Lung (tissue), 12 donors: ENCODE data around the gene FSIP1. TPM values are rescaled to one million over a fixed set of nuclear protein-coding genes. Genes with fewer than 3 reads are reported as not detected.

Source experiments
- ATAC-seq: fragments of 200-7000 bp; cut with Tn5 transposase; one replicate; pipeline ENCODE4 v1.9.1; 2020; ENCODE audit warnings: moderate number of reproducible peaks; ENCODE audit not compliant: insufficient read depth, low FRiP score
- DNase-seq, 3 donors: peaks; one replicate each; pipeline ENCODE4 v3.0.0-alpha.2; 2013 to 2017
- H3K27ac ChIP-seq, 2 donors: one replicate each; pipeline ENCODE4 v1.5.1; 2013; ENCODE audit warnings: mild to moderate bottlenecking in 2 of 2, moderate library complexity in 2 of 2, control low read depth in 1 of 2, inconsistent platforms in 1 of 2, low read depth in 1 of 2, low read length in 1 of 2
- H3K27me3 ChIP-seq, 3 donors: one replicate each; pipeline ENCODE4 v1.5.1; 2013; ENCODE audit warnings: low read length in 2 of 3; ENCODE audit not compliant: control insufficient read depth in 3 of 3, insufficient read depth in 3 of 3
- H3K36me3 ChIP-seq, 4 donors: one replicate each; pipeline ENCODE4 v1.5.1; 2013; ENCODE audit warnings: low read length in 4 of 4, mild to moderate bottlenecking in 1 of 4, moderate library complexity in 1 of 4; ENCODE audit not compliant: control insufficient read depth in 4 of 4, insufficient read depth in 4 of 4
- H3K4me1 ChIP-seq, 5 donors: one replicate each; pipeline ENCODE4 v1.5.1; 2013; ENCODE audit warnings: low read length in 5 of 5, mild to moderate bottlenecking in 2 of 5, moderate library complexity in 1 of 5; ENCODE audit not compliant: control insufficient read depth in 5 of 5, insufficient read depth in 5 of 5
- H3K4me3 ChIP-seq: one replicate; pipeline ENCODE4 v1.5.1; 2013; ENCODE audit warnings: mild to moderate bottlenecking, control low read depth, moderate library complexity
- H3K9ac ChIP-seq, 2 donors: one replicate each; pipeline ENCODE4 v1.5.1; 2013; ENCODE audit warnings: low read length in 2 of 2, control low read depth in 1 of 2; ENCODE audit not compliant: insufficient read depth in 1 of 2
- H3K9me3 ChIP-seq, 4 donors: one replicate each; pipeline ENCODE4 v1.5.1; 2013; ENCODE audit warnings: low read length in 3 of 4, mild to moderate bottlenecking in 1 of 4, moderate library complexity in 1 of 4; ENCODE audit not compliant: control insufficient read depth in 4 of 4, insufficient read depth in 3 of 4
- WGBS, 2 donors: extraction: QIAGEN DNeasy Blood & Tissue Kit; methylation state at CpG; one replicate each; pipeline ENCODE4 v1.1.7; 2013; 5-methylcytosine and 5-hydroxymethylcytosine counted together
- polyA plus RNA-seq, 2 donors: library from polyadenylated mRNA; stranded (reverse); fragments of 200-250 nt; gene quantifications; one replicate each; pipeline ENCODE4 v1.2.1, GENCODE V29; 2013
- total RNA-seq, 2 donors: library from RNA; depleted of rRNA in 1 of 2; stranded (reverse); fragments of >200 nt in 1 of 2; gene quantifications; one replicate each; pipeline ENCODE4 v1.2.1, GENCODE V29; 2014 to 2021
- TF ChIP-seq, protein P1 (sequence below): IDR thresholded peaks from 2 replicates; pipeline ENCODE4 v1.5.1; 2012; ENCODE audit warnings: mild to moderate bottlenecking; ENCODE audit errors: control extremely low read depth, extremely low read depth
- donor health status: control.
- donor health status: control.
- donor health status: Bipolar disorder and iron deficiency.
- donor health status: healthy.
- donor health status: DM: yes; HTN: yes; CAD: no.

Gene FSIP1
- total and polyA plus RNA-seq, 4 donors, result 0.35 to 2.2 (median 0.98) TPM

DNA sequence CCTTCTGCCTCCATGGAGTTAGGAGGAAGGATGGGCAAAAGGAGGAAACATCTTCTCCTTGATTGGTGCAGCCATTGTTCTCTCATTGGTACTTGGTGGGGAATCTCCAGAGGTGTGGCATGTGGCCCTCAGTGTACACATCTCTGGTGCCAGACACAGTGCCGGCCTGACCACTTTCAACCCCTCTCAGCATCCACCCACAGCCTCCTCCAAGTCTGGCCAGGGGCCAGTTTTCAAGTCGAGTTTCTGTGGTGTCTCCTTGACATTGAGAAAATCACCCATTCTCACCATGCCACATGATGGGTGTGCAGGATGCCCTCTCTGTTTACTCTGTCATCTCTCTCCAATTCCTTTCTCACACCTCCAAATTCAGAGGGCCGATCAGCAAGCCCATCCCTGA lies 12.8 kb upstream of the FSIP1 start:
- Histone ChIP-seq H3K36me3 (no peaks in the 10 kb centered on the region), H3K27ac (no peak overlapping the region), H3K9ac (no peak overlapping the region), H3K4me3 (no peak overlapping the region), H3K27me3 (no peaks in the 10 kb centered on the region), H3K9me3 (no peaks in the 10 kb centered on the region), H3K4me1 (peaks cover 0 to 6% (median 0%) of the 10 kb centered on the region in 5 donors)
- TF ChIP-seq, protein P1, sequence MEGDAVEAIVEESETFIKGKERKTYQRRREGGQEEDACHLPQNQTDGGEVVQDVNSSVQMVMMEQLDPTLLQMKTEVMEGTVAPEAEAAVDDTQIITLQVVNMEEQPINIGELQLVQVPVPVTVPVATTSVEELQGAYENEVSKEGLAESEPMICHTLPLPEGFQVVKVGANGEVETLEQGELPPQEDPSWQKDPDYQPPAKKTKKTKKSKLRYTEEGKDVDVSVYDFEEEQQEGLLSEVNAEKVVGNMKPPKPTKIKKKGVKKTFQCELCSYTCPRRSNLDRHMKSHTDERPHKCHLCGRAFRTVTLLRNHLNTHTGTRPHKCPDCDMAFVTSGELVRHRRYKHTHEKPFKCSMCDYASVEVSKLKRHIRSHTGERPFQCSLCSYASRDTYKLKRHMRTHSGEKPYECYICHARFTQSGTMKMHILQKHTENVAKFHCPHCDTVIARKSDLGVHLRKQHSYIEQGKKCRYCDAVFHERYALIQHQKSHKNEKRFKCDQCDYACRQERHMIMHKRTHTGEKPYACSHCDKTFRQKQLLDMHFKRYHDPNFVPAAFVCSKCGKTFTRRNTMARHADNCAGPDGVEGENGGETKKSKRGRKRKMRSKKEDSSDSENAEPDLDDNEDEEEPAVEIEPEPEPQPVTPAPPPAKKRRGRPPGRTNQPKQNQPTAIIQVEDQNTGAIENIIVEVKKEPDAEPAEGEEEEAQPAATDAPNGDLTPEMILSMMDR, result no peak
- 59 to 63% methylated on average over 3 of the region's 3 CpGs for WGBS, 2 donors
- ATAC-seq, result no peak
- DNase-seq, result no peak

DNA sequence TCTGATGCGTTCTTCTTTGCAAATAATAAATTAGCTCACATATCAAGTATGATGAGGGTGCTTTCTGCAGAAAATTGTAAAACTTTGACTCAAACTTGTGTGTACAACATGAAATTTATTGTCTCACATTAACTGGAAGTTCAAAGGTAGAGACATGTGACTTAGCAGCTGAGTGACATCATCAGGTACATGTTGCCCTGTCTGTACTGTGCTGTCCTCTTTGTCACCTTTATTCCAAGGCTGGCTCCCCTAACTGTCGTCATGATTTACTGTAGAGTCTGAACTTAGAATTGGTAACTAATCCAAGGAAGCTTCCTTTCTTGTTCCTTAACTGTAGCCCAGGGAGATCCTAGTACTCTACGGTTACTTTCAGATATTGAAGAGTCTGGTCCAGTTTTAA lies 12.3 kb upstream of the FSIP1 start:
- no peaks in the 10 kb centered on the region for H3K36me3 ChIP-seq
- H3K9ac ChIP-seq, result no peak overlapping the region
- H3K27me3 ChIP-seq, result no peaks in the 10 kb centered on the region
- H3K4me1 ChIP-seq, result peaks cover 0 to 7% (median 0%) of the 10 kb centered on the region in 5 donors
- ATAC-seq (no peak), DNase-seq (no peak)
- WGBS, 2 donors, result 81 to 88% methylated on average over 3 of the region's 3 CpGs
- H3K27ac ChIP-seq, result no peak overlapping the region
- TF ChIP-seq, protein P1, result no peak
- no peak overlapping the region for H3K4me3 ChIP-seq
- no peaks in the 10 kb centered on the region for H3K9me3 ChIP-seq

DNA sequence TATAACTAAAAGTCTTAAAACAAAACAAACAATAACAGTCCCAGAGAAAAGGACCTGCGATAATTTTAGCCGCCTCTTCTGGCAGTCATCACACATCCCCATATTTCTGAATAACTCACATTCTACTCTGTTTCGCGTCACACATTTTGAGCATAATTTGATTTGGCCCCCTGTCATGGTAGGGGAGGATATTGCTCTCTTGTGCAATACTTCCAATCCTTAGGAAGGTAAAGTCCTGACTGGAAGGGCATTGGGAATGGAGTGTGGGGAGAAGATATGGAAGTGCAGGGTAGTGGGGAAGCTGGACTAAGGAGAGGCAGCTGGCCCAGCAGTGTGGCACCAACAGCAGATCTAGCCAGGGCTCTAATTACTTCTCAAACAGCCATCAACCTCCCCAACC lies 11.3 kb upstream of the FSIP1 start:
- Histone ChIP-seq H3K4me1 (peaks cover 0 to 14% (median 0%) of the 10 kb centered on the region in 5 donors), H3K27ac (no peak overlapping the region), H3K4me3 (no peak overlapping the region), H3K36me3 (no peaks in the 10 kb centered on the region), H3K9ac (no peak overlapping the region), H3K27me3 (no peaks in the 10 kb centered on the region), H3K9me3 (no peaks in the 10 kb centered on the region)
- WGBS, 2 donors, result 91 to 95% methylated on average over 4 of the region's 4 CpGs
- DNase-seq (no peak), ATAC-seq (no peak)
- TF ChIP-seq, protein P1, result no peak

DNA sequence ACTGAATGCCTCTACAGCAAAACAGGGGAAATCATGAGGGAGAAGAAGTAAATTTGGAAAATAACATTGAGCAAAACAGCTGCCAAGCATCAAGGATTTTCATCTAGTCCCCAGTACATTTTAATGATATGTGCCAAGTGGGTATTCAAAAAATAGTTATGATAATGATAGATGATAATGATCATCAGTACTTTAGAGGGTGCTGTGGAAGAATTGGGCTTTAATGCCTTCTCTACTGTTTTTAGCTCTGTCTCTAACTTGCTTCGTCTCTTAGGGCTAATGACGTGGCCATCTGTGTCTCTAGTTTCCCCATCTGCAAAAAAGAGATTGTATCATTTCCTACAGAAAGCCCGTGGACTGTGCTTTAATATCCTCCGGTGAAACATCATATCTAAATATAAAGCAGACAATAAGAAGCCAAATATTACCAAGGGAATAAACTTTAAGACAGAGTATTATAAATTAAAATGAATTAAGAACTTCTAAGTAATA lies 10.2 kb upstream of the FSIP1 start:
- DNase-seq, result no peak
- peaks cover 0 to 14% (median 0%) of the 10 kb centered on the region in 5 donors for H3K4me1 ChIP-seq
- 10 to 31% methylated on average over 4 of the region's 4 CpGs for WGBS, 2 donors
- H3K9ac ChIP-seq, result no peak overlapping the region
- no peaks in the 10 kb centered on the region for H3K36me3 ChIP-seq
- no peak for ATAC-seq
- H3K27me3 ChIP-seq, result no peaks in the 10 kb centered on the region
- no peak overlapping the region for H3K27ac ChIP-seq
- H3K9me3 ChIP-seq, result no peaks in the 10 kb centered on the region
- H3K4me3 ChIP-seq, result no peak overlapping the region
- TF ChIP-seq, protein P1, result no peak
